SK-N-SH treated with all-trans-retinoic acid at 6 μM for 48 hours (cell line): ENCODE results near the gene PLAU.
"Not testable (repeated sequence)": the region's sequence is repeated elsewhere in the genome, so short reads cannot be mapped to it uniquely, and the experiment has no call there.

ENCODE experiments used
- BACH2 ChIP-seq: fragments of 250-450 bp; sonication (Bioruptor Pico); IDR thresholded peaks from 2 replicates; pipeline ENCODE4 v1.9.0; 2021; ENCODE audit warnings: mild to moderate bottlenecking, borderline replicate concordance
- POU6F1 ChIP-seq: fragments of 250-450 bp; sonication (Bioruptor Pico); IDR thresholded peaks from 2 replicates; pipeline ENCODE4 v1.8.0; 2021; ENCODE audit warnings: low read depth, mild to moderate bottlenecking, moderate library complexity, borderline replicate concordance
- RARB ChIP-seq: fragments of 250-450 bp; sonication (Bioruptor Pico); IDR thresholded peaks from 2 replicates; pipeline ENCODE4 v1.8.0; 2021; ENCODE audit warnings: mild to moderate bottlenecking, moderate library complexity
- TSHZ2 ChIP-seq: fragments of 250-450 bp; sonication (Bioruptor Pico); IDR thresholded peaks from 2 replicates; pipeline ENCODE4 v1.5.0; 2020; ENCODE audit warnings: mild to moderate bottlenecking, moderate library complexity
- ZC3H10 ChIP-seq: fragments of 250-450 bp; sonication (Bioruptor Pico); IDR thresholded peaks from 2 replicates; pipeline ENCODE4 v1.5.1; 2021; ENCODE audit warnings: mild to moderate bottlenecking, moderate library complexity
- ZNF8 ChIP-seq: fragments of 450-650 bp; formaldehyde crosslinking; IDR thresholded peaks from 2 replicates; pipeline ENCODE4 v1.5.0; 2020; ENCODE audit warnings: mild to moderate bottlenecking, moderate library complexity
- TF ChIP-seq, protein P1 (sequence below): fragments of 250-450 bp; sonication (Bioruptor Pico); IDR thresholded peaks from 2 replicates; pipeline ENCODE4 v1.5.1; 2020; ENCODE audit warnings: low read depth, mild to moderate bottlenecking, moderate library complexity

- not testable (repeated sequence) for TF ChIP-seq RARB (CRISPR knock-in tag); ZC3H10 (CRISPR knock-in tag); ZNF8; TSHZ2 (CRISPR knock-in tag); POU6F1 (CRISPR knock-in tag); BACH2
- TF ChIP-seq, protein P1, sequence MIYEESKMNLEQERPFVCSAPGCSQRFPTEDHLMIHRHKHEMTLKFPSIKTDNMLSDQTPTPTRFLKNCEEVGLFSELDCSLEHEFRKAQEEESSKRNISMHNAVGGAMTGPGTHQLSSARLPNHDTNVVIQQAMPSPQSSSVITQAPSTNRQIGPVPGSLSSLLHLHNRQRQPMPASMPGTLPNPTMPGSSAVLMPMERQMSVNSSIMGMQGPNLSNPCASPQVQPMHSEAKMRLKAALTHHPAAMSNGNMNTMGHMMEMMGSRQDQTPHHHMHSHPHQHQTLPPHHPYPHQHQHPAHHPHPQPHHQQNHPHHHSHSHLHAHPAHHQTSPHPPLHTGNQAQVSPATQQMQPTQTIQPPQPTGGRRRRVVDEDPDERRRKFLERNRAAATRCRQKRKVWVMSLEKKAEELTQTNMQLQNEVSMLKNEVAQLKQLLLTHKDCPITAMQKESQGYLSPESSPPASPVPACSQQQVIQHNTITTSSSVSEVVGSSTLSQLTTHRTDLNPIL (CRISPR knock-in tag) = not testable (repeated sequence)
These were observed 54.4 kb downstream of the PLAU start for GRCh38 chr10:73965267-73965889.
